B cell (primary cell): ENCODE measurements around the gene PIERCE2. TPM values are rescaled to one million over a fixed set of nuclear protein-coding genes. Genes with fewer than 3 reads are reported as not detected.

Experiments
- ATAC-seq: fragments of 200-7000 bp; cut with Tn5 transposase; one replicate; pipeline ENCODE4 v1.10.0; 2021; ENCODE audit warnings: low read depth, mild to moderate bottlenecking, moderate number of reproducible peaks, moderate library complexity
- CTCF ChIA-PET: fragments of 350-600 bp; sonication (Branson Sonifier 250); formaldehyde crosslinking; loops from one replicate; lab custom pipeline; 2021; ENCODE audit warnings: antibody characterized with exemption, inconsistent platforms; lab: Charles Lee
- POLR2A ChIA-PET: fragments of 350-600 bp; sonication (Branson Sonifier 250); formaldehyde crosslinking; loops from one replicate; lab custom pipeline; 2021; ENCODE audit warnings: antibody characterized with exemption; lab: Charles Lee
- DNase-seq: peaks from one replicate; pipeline ENCODE4 v3.0.0; 2013
- H2AFZ ChIP-seq: 2 replicates; pipeline ENCODE4 v1.6.1; 2012; ENCODE audit warnings: mild to moderate bottlenecking, low read depth, low read length; ENCODE audit not compliant: insufficient read depth, poor library complexity, severe bottlenecking
- H3K27ac ChIP-seq, 2 donors: 1 replicate in 1 of 2; 2 replicates in 1 of 2; pipeline ENCODE4 v1.5.1; 2012 to 2013; ENCODE audit warnings: low read length in 2 of 2, mild to moderate bottlenecking in 2 of 2, moderate library complexity in 1 of 2
- H3K27me3 ChIP-seq, 4 experiments: fragments of 200-600 bp in 1 of 4; sonication (generic) in 1 of 4; replicated peaks in 1 of 4; 1 replicate in 2 of 4; 2 replicates in 2 of 4; pipeline versions ENCODE4 v1.6.1 to v1.7.0; 2013 to 2016; ENCODE audit warnings: low read length in 3 of 4, mild to moderate bottlenecking in 2 of 4, mixed read lengths in 1 of 4, moderate library complexity in 1 of 4; ENCODE audit not compliant: insufficient read depth in 4 of 4, control insufficient read depth in 3 of 4; ENCODE audit errors: control extremely low read depth in 1 of 4
- H3K36me3 ChIP-seq, 2 experiments: replicated peaks in 1 of 2; 1 replicate in 1 of 2; 2 replicates in 1 of 2; pipeline versions ENCODE4 v1.6.1 to v1.7.1; 2013; ENCODE audit warnings: low read length in 1 of 2; ENCODE audit not compliant: insufficient read depth in 2 of 2, control insufficient read depth in 1 of 2; ENCODE audit errors: control extremely low read depth in 1 of 2, extremely low read depth in 1 of 2
- H3K4me1 ChIP-seq, 2 donors: fragments of 200-600 bp in 1 of 2; sonication (generic) in 1 of 2; 1 replicate in 1 of 2; 2 replicates in 1 of 2; pipeline versions ENCODE4 v1.5.1 to v1.6.1; 2013 to 2017; ENCODE audit warnings: low read length in 2 of 2; ENCODE audit not compliant: control insufficient read depth in 2 of 2, insufficient read depth in 2 of 2
- H3K4me2 ChIP-seq: replicated peaks from 2 replicates; pipeline ENCODE3; 2012; ENCODE audit warnings: mild to moderate bottlenecking, low read depth, low read length; ENCODE audit not compliant: poor library complexity, severe bottlenecking
- H3K4me3 ChIP-seq, 5 experiments: fragments of 200-600 bp in 1 of 5; sonication (generic) in 1 of 5; 1 replicate in 3 of 5; 2 replicates in 2 of 5; pipeline versions ENCODE4 v1.5.1 to v1.7.0; 2011 to 2016; ENCODE audit warnings: low read length in 4 of 5, mild to moderate bottlenecking in 4 of 5, low read depth in 2 of 5, control low read depth in 1 of 5, moderate library complexity in 1 of 5; ENCODE audit not compliant: insufficient read depth in 1 of 5; ENCODE audit errors: control extremely low read depth in 1 of 5, extremely low read depth in 1 of 5
- H3K79me2 ChIP-seq: fragments of 200-600 bp; sonication (generic); one replicate; pipeline ENCODE4 v1.6.0; 2016; ENCODE audit warnings: low read length; ENCODE audit not compliant: control insufficient read depth, insufficient read depth
- H3K9ac ChIP-seq: fragments of 200-600 bp; sonication (generic); 2 replicates; pipeline ENCODE4 v1.6.1; 2017; ENCODE audit warnings: mild to moderate bottlenecking, low read length, moderate library complexity
- H3K9me3 ChIP-seq, 3 donors: one replicate each; pipeline versions ENCODE4 v1.6.1 to v1.7.1; 2013; ENCODE audit warnings: low read length in 2 of 3; ENCODE audit not compliant: control insufficient read depth in 2 of 3, insufficient read depth in 1 of 3; ENCODE audit errors: control extremely low read depth in 1 of 3
- H4K20me1 ChIP-seq: 2 replicates; pipeline ENCODE4 v1.6.0; 2012; ENCODE audit warnings: mild to moderate bottlenecking, low read length; ENCODE audit not compliant: insufficient read depth, control insufficient read depth, poor library complexity, severe bottlenecking
- H3K27ac Mint-ChIP-seq: one replicate; pipeline ENCODE4 v1.8.0; 2021; ENCODE audit warnings: mixed read lengths
- H3K27me3 Mint-ChIP-seq: one replicate; pipeline ENCODE4 v1.8.0; 2021; ENCODE audit warnings: mixed read lengths
- H3K4me1 Mint-ChIP-seq: one replicate; pipeline ENCODE4 v1.8.0; 2021; ENCODE audit warnings: mixed read lengths
- H3K4me3 Mint-ChIP-seq: one replicate; pipeline ENCODE4 v1.8.0; 2021; ENCODE audit warnings: mixed read lengths
- H3K9me3 Mint-ChIP-seq: one replicate; pipeline ENCODE4 v1.8.0; 2022; ENCODE audit warnings: mixed read lengths; ENCODE audit not compliant: insufficient read depth
- CTCF ChIP-seq: fragments of 200-600 bp; IDR thresholded peaks from one replicate; pipeline ENCODE4 v1.8.0; 2022; ENCODE audit warnings: antibody characterized with exemption, mild to moderate bottlenecking
- EZH2 ChIP-seq: IDR thresholded peaks from 2 replicates; pipeline ENCODE4 v1.6.1; 2012; ENCODE audit warnings: borderline replicate concordance, low read depth, mild to moderate bottlenecking, moderate library complexity, low read length; ENCODE audit not compliant: insufficient read depth, poor library complexity, severe bottlenecking
- WGBS: methylation state at CpG from one replicate; pipeline ENCODE4 v1.1.5; 2013; ENCODE audit warnings: missing lambda C conversion rate; ENCODE audit not compliant: insufficient coverage; 5-methylcytosine and 5-hydroxymethylcytosine counted together
- intact Hi-C: fragments of 100-400 bp; cut with micrococcal nuclease; formaldehyde crosslinking; loops from one replicate; pipeline ENCODE4 v1.10.0; 2022
- polyA plus RNA-seq: library from polyadenylated mRNA; depleted of rRNA; stranded (reverse); fragments of >200 nt; gene quantifications from 2 replicates; pipeline ENCODE4 v1.2.3, GENCODE V29; 2012
- total RNA-seq, 2 donors: library from RNA; stranded (reverse); fragments of 120-200 nt in 1 of 2; gene quantifications; 1 replicate in 1 of 2; 2 replicates in 1 of 2; pipeline versions ENCODE4 v1.2.3 to v1.2.4, GENCODE V29; 2013 to 2022

PIERCE2 gene
- total and polyA plus RNA-seq, 2 donors (not counting 1 experiment from before 2014, with no cell fraction given) = 1.1 to 1.8 TPM

GRCh38 chr15:55457401-55458022 lies 49.2 kb downstream of the PIERCE2 start:
- POLR2A ChIA-PET = no interaction called here

GRCh38 chr15:55461447-55461846 lies 53.2 kb downstream of the PIERCE2 start:
- H3K9me3 ChIP-seq = peaks cover 0 to 15% (median 0%) of the 10 kb centered on the region in 3 donors
- no peak for TF ChIP-seq CTCF
- no peak for TF ChIP-seq EZH2
- no peaks in the 10 kb centered on the region for H3K4me1 ChIP-seq
- H3K36me3 ChIP-seq = no peaks in the 10 kb centered on the region
- no peaks in the 10 kb centered on the region for H3K79me2 ChIP-seq
- 100% methylated on average over 1 of the region's 4 CpGs for WGBS
- H3K4me3 ChIP-seq = no peak overlapping the region
- H4K20me1 ChIP-seq = no peaks in the 10 kb centered on the region
- H3K9ac ChIP-seq = no peak overlapping the region
- no peak overlapping the region for H3K27ac ChIP-seq
- DNase-seq (no peak), ATAC-seq (no peak)
- H2AFZ ChIP-seq = no peak overlapping the region
- intact Hi-C loops = no loop called here
- no peak overlapping the region for H3K27ac Mint-ChIP-seq
- no peaks in the 10 kb centered on the region for H3K27me3 ChIP-seq
- no peak overlapping the region for H3K4me3 Mint-ChIP-seq
- ChIA-PET POLR2A (no interaction called here), CTCF (no interaction called here)
- H3K27me3 Mint-ChIP-seq = no peaks in the 10 kb centered on the region
- H3K4me2 ChIP-seq = no peak overlapping the region
- H3K9me3 Mint-ChIP-seq = peaks cover 7% of the 10 kb centered on the region
- H3K4me1 Mint-ChIP-seq = no peaks in the 10 kb centered on the region

More at GRCh38 chr15:55457401-55458022, 49.2 kb downstream of the PIERCE2 start:
- Histone ChIP-seq H2AFZ (no peak overlapping the region), H3K4me3 (no peak overlapping the region), H4K20me1 (no peaks in the 10 kb centered on the region), H3K4me2 (no peak overlapping the region), H3K27ac (no peak overlapping the region), H3K79me2 (no peaks in the 10 kb centered on the region), H3K9me3 (peaks cover 0 to 15% (median 0%) of the 10 kb centered on the region in 3 donors), H3K27me3 (no peaks in the 10 kb centered on the region), H3K36me3 (no peaks in the 10 kb centered on the region), H3K9ac (no peak overlapping the region), H3K4me1 (no peaks in the 10 kb centered on the region)
- H3K4me1 Mint-ChIP-seq = no peaks in the 10 kb centered on the region
- TF ChIP-seq CTCF (no peak), EZH2 (no peak)
- no peak overlapping the region for H3K27ac Mint-ChIP-seq
- DNase-seq = no peak
- WGBS = 89% methylated on average over 5 of the region's 5 CpGs
- H3K4me3 Mint-ChIP-seq = no peak overlapping the region
- H3K9me3 Mint-ChIP-seq = peaks cover 7% of the 10 kb centered on the region
- ATAC-seq = no peak
- CTCF ChIA-PET = no interaction called here
- H3K27me3 Mint-ChIP-seq = peaks cover 4% of the 10 kb centered on the region
- intact Hi-C loops = no loop called here
